ENCODE data around the gene DEAF1. TPM values are rescaled to one million over a fixed set of nuclear protein-coding genes. Genes with fewer than 3 reads are reported as not detected.

The DEAF1 gene
- total RNA-seq, 1 experiment from 2014 or later = 33.9 TPM

DNA sequence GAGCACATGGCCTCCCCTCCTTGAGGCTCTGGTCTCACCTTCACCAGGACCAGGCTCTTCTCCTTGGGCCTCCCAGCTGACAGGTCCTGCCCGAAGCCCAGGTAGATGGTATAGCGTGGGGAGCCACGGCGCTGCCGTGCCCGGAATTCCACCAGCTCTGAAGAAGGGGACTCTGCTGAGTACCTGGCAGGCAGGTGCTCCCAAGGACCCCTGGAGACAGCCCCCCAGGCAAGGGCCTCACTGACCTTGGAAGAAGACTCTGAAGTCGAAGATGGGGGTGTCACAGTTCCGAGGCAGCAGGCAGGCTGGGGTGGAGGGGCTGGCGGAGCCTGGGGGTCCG is 82.1 kb downstream of the DEAF1 start:
- DNase-seq (ENCODE audit: low read depth, low spot score) (no peak), ATAC-seq (no peak)
- Histone ChIP-seq H3K9me3 (ENCODE audit: control insufficient read depth in 1 of 2, insufficient read depth in 1 of 2, low read depth in 1 of 2, low read length in 2 of 2) (no peaks in the 10 kb centered on the region), H3K27ac (ENCODE audit: low read depth, low read length) (peak overlapping the region; percentile 47; the same call in 1 of the 2 replicates), H3K9ac (ENCODE audit: low read length) (no peak overlapping the region), H3K9me2 (ENCODE audit: insufficient read depth) (no peaks in the 10 kb centered on the region), H2AFZ (ENCODE audit: low read depth, low read length, poor library complexity, severe bottlenecking) (no peak overlapping the region), H3K4me3 (replicated peaks in 1 of 2; ENCODE audit: low read depth in 1 of 2, low read length in 2 of 2) (no peak overlapping the region), H3K4me2 (ENCODE audit: low read length) (peak overlapping the region; percentile 40; the same call in 1 of the 2 replicates), H3K4me1 (ENCODE audit: control insufficient read depth in 1 of 2, insufficient read depth in 2 of 2, low read length in 2 of 2) (peaks cover 8 to 42% of the 10 kb centered on the region in 2 experiments), H3K79me2 (ENCODE audit: insufficient read depth, low read length) (peaks cover 27% of the 10 kb centered on the region; the same call in 1 of the 2 replicates), H3K36me3 (ENCODE audit: control insufficient read depth in 1 of 2, insufficient read depth in 2 of 2, low read length in 2 of 2) (peaks cover 20 to 23% of the 10 kb centered on the region in 2 experiments; a peak in 3 of 4 replicates), H4K20me1 (ENCODE audit: insufficient read depth) (peaks cover 13% of the 10 kb centered on the region; the same call in 1 of the 2 replicates), H3K27me3 (ENCODE audit: insufficient read depth, low read length) (no peaks in the 10 kb centered on the region)
- RAD21 ChIA-PET (ENCODE audit: low non-redundant PET in 1 of 2, low total read pairs in 2 of 2, uncharacterized antibody in 2 of 2, unreplicated experiment in 2 of 2) = no interaction called here
- intact Hi-C loops (cut with micrococcal nuclease) = loop anchor here (1.0 to 2.0 kb wide), 2 partner anchors 36 to 54 kb away; partner anchors contain the start of gene PHRF1
- TSS peak; percentile 7 for BruUV-seq (replicated peaks)
- CTCF ChIA-PET = interaction anchor here (0.6 to 1.8 kb wide), 2 partner anchors 58 to 113 kb away, joined by 4 to 5 read pairs; no protein-coding TSS in a partner anchor
- POLR2A ChIA-PET = interaction anchor here (0.6 to 1.0 kb wide), 2 partner anchors 58 to 184 kb away, joined by 3 read pairs; no protein-coding TSS in a partner anchor
- TF ChIP-seq CEBPB (IDR thresholded peaks at IDR 0.05; ENCODE audit: low read depth) (no peak), EZH2 (IDR thresholded peaks at IDR 0.05) (no peak), POLR2AphosphoS5 (IDR thresholded peaks at IDR 0.05; ENCODE audit: low read depth, low read length) (0 out of 2 replicates have a peak, but pooled peaks have one; percentile 5)

DNA sequence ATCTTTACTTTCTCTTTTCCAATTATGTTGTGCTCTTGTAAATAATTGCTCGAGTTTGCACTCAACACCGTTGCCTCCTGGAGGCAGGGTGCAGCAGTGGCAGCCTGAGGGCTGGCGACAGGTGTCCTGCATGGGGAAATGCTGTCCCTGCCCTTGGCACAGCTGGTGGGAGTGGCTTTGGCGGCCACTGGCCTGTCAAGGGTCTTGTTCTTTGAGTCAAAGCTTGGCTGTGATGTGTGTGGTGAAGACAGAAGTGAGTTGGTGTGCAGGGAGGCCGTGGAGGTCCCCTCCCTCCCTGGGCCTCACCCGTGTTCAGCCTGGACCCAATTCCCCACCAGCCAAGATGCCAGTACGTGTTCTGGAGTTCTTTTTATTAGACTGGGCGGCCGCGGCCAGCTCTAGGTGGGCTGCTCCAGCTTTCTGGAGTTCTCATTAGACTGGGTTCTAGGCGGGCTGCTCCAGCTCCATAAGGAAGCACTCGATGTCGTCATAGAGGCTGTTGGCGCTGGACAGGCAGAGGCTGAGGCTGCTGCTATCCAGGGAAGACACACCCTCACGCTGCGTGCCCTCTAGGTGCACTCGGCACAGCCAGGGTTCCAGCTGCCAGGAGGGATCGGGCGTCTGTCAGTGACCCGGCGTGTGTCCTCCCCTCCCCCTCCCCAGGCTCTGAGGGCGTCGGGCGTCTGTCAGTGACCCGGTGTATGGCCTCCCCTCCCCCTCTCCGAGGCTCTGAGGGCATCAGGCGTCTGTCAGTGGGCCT is 82.6 kb downstream of the DEAF1 start:
- H2AFZ ChIP-seq (ENCODE audit: low read depth, low read length, poor library complexity, severe bottlenecking) = no peak overlapping the region
- H3K4me2 ChIP-seq (ENCODE audit: low read length) = no peak overlapping the region
- ChIA-PET RAD21 (ENCODE audit: low non-redundant PET in 1 of 2, low total read pairs in 2 of 2, uncharacterized antibody in 2 of 2, unreplicated experiment in 2 of 2) (no interaction called here), CTCF (interaction anchor here (0.8 to 1.8 kb wide), 3 partner anchors 12 to 58 kb away, joined by 3 to 4 read pairs (median 3); no protein-coding TSS in a partner anchor), POLR2A (interaction anchor here (1.0 kb wide), 1 partner anchor 57 kb away, joined by 3 read pairs; no protein-coding TSS in a partner anchor)
- H3K36me3 ChIP-seq (ENCODE audit: control insufficient read depth in 1 of 2, insufficient read depth in 2 of 2, low read length in 2 of 2) = peaks cover 23 to 25% of the 10 kb centered on the region in 2 experiments; a peak in 3 of 4 replicates
- peak overlapping the region; percentile 47; the same call in 1 of the 2 replicates for H3K27ac ChIP-seq (ENCODE audit: low read depth, low read length)
- H3K4me3 ChIP-seq (replicated peaks in 1 of 2; ENCODE audit: low read depth in 1 of 2, low read length in 2 of 2) = no peak overlapping the region
- H4K20me1 ChIP-seq (ENCODE audit: insufficient read depth) = peaks cover 13% of the 10 kb centered on the region; the same call in 1 of the 2 replicates
- peaks cover 27% of the 10 kb centered on the region; the same call in 1 of the 2 replicates for H3K79me2 ChIP-seq (ENCODE audit: insufficient read depth, low read length)
- peak; percentile 16 for DNase-seq (ENCODE audit: low read depth, low spot score)
- peaks cover 8 to 42% of the 10 kb centered on the region in 2 experiments for H3K4me1 ChIP-seq (ENCODE audit: control insufficient read depth in 1 of 2, insufficient read depth in 2 of 2, low read length in 2 of 2)
- no peaks in the 10 kb centered on the region for H3K27me3 ChIP-seq (ENCODE audit: insufficient read depth, low read length)
- peak; percentile 13; the same call in 1 of the 2 replicates for ATAC-seq
- H3K9me3 ChIP-seq (ENCODE audit: control insufficient read depth in 1 of 2, insufficient read depth in 1 of 2, low read depth in 1 of 2, low read length in 2 of 2) = no peaks in the 10 kb centered on the region
- no TSS peak for BruUV-seq (replicated peaks)
- no peak overlapping the region for H3K9ac ChIP-seq (ENCODE audit: low read length)
- intact Hi-C loops (cut with micrococcal nuclease) = loop anchor here (1.0 to 2.0 kb wide), 2 partner anchors 36 to 53 kb away; partner anchors contain the start of gene PHRF1
- H3K9me2 ChIP-seq (ENCODE audit: insufficient read depth) = no peaks in the 10 kb centered on the region
- TF ChIP-seq YY1 (IDR thresholded peaks at IDR 0.05; ENCODE audit: extremely low read depth, insufficient replicate concordance, low read depth, low read length) (no peak), SP1 (IDR thresholded peaks at IDR 0.05; ENCODE audit: low read depth) (no peak), FOSL1 (IDR thresholded peaks at IDR 0.05; ENCODE audit: low read depth) (no peak), CEBPB (IDR thresholded peaks at IDR 0.05; ENCODE audit: low read depth) (no peak), SIN3A (IDR thresholded peaks at IDR 0.05; ENCODE audit: low read depth) (peak; percentile 62), CBX3 (IDR thresholded peaks at IDR 0.05; ENCODE audit: low read depth) (no peak)
- TF ChIP-seq, protein P1, sequence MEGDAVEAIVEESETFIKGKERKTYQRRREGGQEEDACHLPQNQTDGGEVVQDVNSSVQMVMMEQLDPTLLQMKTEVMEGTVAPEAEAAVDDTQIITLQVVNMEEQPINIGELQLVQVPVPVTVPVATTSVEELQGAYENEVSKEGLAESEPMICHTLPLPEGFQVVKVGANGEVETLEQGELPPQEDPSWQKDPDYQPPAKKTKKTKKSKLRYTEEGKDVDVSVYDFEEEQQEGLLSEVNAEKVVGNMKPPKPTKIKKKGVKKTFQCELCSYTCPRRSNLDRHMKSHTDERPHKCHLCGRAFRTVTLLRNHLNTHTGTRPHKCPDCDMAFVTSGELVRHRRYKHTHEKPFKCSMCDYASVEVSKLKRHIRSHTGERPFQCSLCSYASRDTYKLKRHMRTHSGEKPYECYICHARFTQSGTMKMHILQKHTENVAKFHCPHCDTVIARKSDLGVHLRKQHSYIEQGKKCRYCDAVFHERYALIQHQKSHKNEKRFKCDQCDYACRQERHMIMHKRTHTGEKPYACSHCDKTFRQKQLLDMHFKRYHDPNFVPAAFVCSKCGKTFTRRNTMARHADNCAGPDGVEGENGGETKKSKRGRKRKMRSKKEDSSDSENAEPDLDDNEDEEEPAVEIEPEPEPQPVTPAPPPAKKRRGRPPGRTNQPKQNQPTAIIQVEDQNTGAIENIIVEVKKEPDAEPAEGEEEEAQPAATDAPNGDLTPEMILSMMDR (IDR thresholded peaks at IDR 0.05 in 2 of 3, conservative IDR thresholded peaks at IDR 0.05 in 1 of 3; ENCODE audit: borderline replicate concordance in 1 of 3, insufficient read depth in 1 of 3, low read depth in 2 of 3, low read length in 2 of 3) = peak in 2 of 3 experiments; percentile 61 to 62; a peak in 4 of 6 replicates
- TF ChIP-seq, protein P2, sequence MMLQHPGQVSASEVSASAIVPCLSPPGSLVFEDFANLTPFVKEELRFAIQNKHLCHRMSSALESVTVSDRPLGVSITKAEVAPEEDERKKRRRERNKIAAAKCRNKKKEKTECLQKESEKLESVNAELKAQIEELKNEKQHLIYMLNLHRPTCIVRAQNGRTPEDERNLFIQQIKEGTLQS (IDR thresholded peaks at IDR 0.05) = no peak
- TF ChIP-seq, protein P3, sequence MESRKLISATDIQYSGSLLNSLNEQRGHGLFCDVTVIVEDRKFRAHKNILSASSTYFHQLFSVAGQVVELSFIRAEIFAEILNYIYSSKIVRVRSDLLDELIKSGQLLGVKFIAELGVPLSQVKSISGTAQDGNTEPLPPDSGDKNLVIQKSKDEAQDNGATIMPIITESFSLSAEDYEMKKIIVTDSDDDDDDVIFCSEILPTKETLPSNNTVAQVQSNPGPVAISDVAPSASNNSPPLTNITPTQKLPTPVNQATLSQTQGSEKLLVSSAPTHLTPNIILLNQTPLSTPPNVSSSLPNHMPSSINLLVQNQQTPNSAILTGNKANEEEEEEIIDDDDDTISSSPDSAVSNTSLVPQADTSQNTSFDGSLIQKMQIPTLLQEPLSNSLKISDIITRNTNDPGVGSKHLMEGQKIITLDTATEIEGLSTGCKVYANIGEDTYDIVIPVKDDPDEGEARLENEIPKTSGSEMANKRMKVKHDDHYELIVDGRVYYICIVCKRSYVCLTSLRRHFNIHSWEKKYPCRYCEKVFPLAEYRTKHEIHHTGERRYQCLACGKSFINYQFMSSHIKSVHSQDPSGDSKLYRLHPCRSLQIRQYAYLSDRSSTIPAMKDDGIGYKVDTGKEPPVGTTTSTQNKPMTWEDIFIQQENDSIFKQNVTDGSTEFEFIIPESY (IDR thresholded peaks at IDR 0.05; ENCODE audit: extremely low read depth, insufficient replicate concordance, low read length) = peak; percentile 11

All from HCT116 (cell line).